ENCODE results near the gene CNGA3.
"Not testable (repeated sequence)": the region's sequence is repeated elsewhere in the genome, so short reads cannot be mapped to it uniquely, and the experiment has no call there.

Gene CNGA3

DNA sequence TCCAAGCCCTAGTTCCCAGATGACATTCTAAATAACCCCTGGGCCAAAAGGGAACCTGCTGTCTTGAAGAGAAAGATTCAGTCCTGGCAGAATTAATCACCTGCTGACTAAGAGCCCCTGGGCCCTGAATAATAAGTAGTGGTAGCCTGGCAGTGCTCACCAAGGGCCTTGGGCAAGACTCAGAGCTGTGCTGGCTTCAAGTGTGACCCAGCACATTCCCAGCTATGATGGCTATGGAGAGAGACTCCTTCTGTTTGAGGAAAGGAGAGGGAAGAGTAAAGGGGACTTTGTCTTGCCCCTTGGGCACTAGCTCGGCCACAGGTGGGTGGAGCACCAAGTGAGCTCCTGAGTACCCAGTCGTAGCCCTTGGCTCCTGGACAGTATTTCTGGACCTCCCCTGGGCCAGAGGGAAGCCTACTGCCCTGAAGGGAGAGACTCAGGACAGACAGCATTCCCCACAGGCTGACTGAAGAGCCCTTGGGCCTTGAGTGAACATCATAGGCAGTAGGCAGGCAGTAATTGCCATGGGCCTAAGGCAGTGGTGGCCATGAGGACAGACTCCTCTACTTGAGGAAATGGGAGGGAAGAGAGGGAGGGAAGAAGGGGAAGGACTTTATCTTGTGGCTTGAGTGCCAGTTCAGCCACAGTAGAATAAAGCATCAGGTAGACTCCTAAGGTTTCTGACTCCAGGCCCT is 58.4 kb downstream of the CNGA3 start:
- no peak for DNase-seq

DNA sequence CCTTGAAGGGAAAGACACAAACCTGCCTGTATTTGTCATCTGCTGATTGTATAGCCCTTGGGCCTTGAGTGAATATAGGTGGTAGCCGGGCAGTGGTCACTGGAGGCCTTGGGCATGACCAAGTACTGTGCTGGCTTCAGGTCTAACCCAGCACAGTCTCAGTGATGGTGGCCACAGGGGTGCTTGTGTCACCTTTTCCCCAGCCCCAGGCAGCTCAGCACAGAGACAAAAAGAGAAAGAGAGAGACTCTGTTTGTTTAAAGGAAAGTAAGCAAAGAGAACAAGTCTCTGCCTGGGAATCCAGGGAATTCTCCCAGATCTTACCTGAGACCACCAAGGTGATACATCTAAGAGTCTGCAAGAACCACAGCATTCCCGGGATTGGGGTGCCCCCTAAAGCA is 59.0 kb downstream of the CNGA3 start:
- no peak for DNase-seq

DNA sequence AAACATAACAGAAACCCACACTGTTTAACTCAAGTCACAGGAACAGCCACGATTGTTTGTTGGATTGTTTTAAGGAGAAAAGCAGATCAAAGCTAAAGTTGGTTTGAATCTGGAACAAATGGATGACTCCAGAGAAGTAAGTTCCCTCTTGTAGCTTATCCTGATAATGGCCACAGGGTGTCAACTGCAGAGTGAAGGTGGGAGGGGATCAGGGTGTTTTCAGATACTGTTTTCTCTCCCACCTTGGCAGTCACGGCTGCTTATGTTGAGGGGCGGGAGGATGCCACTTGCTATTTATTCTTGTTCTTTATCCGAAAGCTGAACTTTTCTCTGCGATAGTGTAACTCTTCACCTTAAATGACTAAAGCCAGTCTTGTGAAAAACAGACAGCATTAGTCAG is 61.9 kb downstream of the CNGA3 start:
- DNase-seq, result no peak

DNA sequence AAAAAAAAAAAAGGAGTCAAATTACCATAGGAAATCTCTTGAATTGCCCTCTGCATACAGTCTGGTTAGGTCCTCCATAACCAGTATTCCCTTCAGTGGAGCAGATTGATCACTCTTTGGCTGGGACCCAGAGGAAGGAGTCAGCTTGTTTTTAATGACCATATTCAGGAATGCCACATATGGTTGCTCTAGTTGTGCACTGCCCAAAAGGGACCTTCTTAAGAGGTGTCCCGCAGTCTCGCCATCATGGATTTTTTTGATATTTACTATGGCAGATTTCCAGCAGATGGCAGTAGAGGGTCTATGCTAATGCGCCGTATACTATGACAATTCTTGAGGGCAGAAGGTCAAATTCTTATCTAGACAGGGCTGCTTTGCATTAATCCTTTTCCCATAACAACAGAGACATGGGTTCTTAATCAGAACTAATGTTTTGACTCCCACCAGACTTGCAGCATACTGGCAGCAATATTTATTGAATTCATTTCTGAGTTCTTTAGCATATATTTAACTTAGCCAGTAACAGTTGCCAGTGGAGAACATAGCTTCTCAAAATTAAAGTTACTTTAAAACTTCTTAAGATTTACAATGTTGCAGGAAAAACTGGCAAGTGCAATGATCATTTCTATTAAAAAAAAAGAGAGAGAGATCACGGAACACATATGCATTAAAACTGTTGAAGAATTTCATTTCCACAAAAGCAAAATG is 66.6 kb downstream of the CNGA3 start:
- DNase-seq, result peak; percentile 0

DNA sequence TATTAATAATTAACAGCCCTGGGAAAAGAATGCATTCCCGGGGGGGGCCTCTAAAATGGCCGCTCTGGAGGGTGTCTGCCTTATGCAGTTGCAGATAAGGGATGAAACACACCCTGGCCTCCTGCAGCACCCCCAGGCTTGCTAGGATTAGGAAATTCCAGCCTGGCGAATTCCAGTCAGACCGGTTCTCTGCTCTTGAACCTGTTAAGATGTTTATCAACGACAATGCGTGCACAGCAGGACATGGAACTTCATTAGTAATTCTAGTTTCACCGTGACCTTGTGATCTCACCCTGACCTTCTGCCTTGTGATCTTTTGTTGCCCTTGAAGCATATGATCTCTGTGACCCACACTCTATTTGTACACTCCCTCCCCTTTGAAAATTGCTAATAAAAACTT is 68.0 kb downstream of the CNGA3 start:
- not testable (repeated sequence) for DNase-seq

DNA sequence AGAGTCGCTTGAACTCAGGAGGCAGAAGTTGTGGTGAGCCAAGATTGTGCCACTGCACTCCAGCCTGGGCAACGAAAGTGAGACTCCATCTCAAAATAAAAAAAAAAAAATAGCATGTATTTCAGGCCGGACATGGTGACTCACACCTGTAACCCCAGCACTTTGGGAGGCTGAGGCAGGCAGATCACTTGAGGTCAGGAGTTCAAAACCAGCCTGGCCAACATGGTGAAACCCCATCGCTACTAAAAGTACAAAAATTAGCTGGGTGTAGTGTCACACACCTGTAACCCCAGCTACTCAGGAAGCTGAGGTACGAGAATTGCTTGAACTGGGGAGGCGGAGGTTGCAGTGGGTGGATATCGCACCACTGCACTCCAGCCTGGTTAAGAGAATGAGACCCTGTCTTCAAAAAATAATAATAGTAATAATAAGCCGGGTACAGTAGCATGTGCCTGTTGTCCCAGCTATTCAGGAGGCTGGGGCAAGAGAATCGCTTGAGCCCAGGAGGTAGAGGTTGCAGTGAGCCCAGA is 69.5 kb downstream of the CNGA3 start:
- not testable (repeated sequence) for DNase-seq

DNA sequence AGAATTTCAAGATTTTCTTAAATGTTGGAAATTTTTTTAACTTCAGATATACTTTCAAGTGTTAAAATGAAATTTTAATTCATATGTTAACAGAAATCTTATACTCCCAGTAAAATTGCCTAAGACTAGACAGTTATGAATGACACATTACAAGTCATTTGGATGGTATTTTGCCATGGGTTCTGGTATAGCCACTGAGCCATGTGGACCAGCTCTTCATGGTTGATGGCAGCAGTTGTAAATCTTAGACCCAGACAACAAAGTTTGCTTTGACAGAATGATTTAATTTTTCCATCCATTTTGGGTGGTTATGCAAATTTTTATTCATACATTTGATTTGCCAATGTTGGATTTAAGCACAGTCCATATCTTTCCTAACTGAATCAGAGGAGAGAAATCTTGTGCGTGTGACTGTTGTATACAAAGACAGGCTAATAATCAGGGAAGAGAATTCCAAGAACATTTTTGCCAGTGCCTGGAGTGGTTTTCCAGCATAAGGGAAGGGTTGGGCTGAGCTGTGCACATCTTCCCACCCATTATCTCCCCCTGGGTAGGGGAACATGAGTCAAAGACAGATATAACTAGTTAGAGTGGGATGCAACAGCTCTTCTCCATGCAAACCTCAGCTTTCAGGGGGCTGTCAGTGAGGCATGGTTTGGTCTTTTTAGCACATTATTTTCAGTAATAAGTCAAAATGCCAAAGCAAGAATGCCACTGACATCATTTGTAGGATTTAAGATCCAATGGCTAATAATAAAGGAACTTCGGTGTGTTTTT is 70.3 kb downstream of the CNGA3 start:
- DNase-seq, result no peak

DNA sequence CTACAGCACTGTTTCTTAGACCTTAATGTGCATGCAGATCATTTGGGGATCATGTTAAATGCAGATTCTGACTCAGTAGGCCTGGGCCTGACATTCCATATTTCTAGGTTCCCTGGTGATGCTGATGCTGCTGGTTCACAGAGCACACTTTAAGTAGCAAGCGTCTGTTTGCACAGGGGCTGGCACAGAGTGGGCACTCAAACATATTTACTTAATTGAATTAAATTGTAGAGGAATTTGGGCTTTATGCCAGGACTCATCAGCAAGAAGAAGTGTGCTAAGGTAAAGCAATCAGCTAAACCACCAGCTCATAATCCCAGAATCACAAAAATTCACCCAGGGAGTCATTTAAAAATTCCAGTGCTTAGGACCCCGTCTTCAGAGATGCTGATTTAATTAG is 73.3 kb downstream of the CNGA3 start:
- DNase-seq, result no peak

DNA sequence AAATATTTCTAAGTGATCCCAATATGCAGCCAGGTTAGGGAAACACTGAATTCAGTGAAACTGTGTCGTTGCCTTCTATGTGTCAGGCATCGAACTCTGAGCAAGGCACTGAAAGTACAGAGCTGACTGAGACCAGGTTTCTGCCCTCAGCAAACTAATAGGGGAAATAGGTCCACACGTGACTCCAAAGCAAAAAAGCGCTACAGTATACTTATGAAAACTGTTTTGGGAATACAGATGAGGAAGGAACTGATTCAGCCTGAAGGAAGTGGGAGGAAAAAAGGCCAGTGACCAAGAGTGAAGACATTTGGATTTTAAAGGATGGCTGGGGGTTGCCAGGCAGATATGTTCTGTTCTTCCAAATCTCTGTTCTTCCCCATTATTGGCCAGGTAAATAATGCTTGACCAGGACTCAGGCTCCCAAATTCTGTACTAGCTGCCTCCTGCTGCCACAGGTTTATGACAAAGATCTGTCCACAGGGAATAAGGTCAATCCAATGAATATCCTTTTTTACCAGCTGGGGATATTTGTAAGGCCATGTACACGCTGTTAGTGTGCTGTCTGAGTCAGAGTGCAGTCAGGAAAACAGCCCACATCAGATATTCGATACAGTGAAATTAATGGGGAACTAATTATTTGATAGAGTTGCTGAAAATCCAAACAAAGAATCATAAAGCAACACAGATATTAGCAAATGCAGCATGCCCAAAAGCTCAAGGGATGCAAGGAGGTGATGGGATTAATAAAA is 73.9 kb downstream of the CNGA3 start:
- no peak for DNase-seq

DNA sequence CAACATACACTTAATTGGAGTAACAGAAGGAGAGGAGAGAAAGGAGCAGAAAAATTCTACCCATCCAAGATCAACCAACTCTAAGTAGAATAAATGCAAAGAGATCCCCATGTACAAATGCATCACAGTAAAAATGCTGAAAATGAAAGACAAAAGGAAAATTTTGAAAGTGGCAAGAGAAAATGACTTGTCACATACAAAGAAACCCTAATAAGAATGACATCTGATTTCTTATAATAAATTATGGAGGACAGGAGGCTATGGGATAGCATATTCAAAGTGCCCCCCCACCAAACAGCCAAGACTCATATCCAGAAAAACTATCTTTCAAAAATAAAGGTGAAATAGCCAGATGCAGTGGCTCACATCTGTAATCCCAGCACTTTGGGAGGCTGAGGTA is 76.2 kb downstream of the CNGA3 start:
- DNase-seq, result no peak

DNA sequence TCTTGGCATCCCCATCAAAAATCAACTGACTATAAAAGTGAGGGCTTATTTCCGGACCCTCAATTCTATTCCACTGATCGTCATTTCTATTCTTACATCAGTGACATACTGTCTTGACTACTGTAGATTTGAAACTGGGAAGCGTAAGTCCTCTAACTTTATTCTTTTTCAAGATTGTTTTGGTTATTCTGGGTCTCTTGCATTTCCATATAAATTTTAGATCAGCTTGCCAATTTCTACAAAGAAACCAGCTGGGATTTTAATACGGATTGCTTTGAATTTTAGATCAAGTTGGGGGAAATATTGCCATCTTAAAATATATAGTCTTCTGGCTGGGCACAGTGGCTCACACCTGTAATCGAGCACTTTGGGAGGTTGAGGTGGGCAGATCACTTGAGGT is 80.5 kb downstream of the CNGA3 start:
- no peak for DNase-seq

DNA sequence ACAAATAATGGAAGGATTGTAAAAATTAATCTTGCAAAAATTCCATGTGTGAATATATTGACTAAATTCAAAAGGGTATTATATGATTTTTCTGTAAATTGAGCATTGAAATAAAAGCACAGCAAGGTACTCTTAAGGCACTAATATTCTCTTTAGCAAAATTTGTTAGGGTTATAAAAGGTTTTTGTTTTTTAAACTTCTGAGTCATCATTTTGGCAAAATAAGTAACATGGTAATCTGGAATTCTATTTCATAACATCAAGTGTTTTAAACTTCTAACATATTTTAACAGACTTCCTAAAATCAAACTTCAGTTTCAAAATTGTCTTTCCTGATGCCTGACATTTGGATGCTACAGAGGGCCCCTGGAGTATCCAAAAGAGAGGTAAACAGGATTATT is 85.9 kb downstream of the CNGA3 start:
- no peak for DNase-seq

DNA sequence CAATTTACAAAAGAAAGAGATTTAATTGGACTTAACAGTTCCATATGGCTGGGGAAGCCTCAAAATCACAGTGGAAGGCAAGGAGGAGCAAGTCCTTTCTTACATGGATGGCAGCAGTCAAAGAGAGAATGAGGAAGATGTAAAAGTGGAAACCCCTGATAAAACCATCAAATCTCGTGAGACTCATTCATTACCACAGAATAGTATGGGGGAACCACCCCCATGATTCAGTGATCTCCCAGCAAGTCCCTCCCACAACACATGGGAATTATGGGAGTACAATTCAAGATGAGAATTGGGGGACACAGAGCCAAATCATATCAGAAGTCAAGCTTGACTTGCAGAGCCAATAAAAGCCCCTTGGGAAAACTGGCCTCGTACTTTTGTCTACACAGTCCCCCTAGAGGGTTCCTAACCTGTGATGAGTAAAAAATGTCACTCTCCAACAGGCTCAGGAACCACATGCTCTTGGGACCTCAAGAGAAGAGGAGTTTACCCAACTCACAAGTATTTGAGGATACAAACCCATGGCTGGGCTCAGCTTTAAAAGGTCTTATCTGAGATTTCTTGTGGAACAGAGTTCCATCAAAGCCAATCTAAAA is 87.2 kb downstream of the CNGA3 start:
- no peak for DNase-seq

DNA sequence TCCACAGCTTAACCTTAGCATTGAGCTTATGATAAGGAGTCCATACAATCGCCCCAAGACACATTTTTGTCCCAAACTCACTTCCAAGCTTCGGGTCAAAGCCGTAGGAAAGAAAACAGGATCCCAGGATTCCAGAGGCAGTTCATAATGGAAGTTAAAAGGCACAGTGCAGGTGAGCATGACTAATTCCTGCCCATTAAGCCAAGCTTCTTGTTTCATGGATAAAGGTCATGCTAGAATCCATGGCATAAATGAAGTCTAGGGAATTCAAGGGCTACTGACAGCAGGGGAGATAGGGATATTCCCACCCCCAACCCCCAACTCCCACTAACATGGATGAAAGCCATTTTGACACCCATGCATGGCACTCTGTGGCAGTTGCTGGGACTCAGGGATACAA is 88.2 kb downstream of the CNGA3 start:
- DNase-seq, result no peak

DNA sequence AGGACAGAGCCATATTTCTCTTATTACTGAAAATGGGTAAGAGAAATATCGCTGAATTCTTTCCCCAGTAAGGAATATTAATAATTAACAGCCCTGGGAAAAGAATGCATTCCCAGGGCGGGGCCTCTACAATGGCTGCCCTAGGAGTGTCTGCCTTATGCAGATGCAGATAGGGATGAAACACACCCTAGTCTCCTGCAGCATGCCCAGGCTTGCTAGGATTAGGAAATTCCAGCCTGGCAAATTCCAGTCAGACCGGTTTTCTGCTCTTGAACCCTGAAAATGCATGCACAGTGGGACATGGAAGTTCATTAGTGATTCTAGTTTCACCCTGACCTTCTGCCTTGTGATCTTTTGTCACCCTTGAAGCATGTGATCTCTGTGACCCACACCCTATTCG is 89.4 kb downstream of the CNGA3 start:
- not testable (repeated sequence) for DNase-seq

DNA sequence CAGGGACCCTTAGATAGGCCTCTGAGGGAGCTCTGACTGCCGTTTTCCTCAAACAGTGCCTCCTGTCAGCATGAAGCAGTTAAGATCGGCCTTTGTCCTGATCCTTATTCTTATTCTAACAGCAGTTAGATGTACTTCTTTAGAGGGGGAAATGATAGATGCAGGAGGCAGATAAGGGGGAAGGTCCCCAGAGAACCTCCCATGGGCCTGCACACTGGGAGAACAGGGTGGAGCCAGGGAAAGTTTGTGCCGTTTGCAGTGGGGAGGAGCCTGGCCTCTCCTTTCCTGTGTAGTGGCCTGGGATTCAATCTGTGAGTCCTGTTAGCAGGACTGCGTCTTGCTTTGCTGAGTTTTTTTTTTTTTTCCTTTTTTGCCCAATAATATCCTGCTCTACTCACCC is 90.5 kb downstream of the CNGA3 start:
- DNase-seq, result no peak

DNA sequence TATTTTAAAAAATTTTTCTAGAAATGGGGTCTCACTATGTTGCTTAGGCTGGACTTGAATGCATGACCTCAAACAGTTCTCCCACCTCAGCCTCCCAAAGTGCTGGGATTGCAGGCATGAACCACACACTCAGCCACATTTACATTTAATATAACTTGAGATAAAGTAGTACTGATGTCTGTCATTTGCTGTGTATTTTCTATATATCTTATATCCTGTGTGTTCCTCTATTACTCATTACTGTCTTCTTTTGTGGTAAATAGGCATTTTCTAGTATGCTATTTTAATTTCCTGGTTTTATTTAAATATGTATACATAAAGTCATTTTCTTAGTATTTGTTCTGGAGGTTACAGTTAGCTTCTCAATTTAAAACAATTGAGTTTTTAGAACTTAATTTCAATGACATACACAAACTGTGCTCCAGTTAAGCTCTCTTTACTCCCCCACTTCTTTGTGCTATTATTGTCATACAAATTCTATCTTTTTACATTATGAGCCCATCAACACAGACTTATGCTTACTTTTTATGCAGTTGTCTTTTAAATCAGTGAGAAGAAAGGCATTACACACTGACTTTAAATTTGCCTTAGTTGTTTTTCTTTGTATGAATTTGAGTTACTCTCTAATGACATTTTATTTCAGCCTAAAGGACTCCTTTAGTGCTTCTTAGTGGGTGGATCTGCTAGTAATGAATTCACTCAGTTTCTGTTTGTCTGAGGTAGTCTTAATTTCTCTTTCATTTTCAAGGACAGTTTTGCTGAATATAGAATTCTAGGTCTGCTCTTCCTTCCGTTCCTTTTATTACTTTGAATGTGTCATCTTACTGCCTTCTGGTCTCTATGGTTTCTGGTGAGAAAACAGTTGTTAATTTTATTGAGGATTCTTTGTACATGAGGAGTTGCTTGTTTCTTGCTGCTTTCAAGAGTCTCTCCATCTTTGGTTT is 92.2 kb downstream of the CNGA3 start:
- no peak for DNase-seq

DNA sequence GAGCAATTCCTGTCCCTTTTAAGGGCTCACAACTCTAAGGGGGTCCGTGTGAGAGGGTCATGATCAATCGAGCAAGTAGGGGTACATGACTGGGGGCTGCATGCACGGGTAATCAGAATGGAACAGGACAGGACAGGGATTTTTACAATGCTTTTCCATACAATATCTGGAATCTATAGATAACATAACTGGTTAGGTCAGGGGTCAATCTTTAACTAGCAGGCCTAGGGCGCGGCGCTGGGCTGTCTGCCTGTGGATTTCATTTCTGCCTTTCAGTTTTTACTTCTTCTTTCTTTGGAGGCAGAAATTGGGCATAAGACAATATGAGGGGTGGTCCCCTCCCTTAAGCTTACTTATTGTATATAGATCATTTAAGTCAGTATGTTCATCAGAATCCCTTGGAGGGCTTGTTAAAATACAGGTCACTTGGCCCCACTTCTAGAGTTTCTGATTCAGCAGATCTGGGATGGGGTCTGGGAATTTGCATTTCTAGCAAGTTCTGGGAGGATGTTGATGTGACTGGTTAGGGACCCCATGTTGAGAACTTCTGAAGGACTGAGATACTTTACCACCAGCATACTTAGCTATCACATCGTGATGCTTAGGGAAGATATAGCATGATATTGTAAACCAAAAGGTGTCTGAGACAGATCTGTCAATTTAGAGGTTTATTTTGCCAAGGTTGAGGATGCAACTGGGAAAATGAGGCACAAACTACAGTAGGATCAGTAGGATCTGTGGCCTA is 95.6 kb downstream of the CNGA3 start:
- DNase-seq, result no peak

DNA sequence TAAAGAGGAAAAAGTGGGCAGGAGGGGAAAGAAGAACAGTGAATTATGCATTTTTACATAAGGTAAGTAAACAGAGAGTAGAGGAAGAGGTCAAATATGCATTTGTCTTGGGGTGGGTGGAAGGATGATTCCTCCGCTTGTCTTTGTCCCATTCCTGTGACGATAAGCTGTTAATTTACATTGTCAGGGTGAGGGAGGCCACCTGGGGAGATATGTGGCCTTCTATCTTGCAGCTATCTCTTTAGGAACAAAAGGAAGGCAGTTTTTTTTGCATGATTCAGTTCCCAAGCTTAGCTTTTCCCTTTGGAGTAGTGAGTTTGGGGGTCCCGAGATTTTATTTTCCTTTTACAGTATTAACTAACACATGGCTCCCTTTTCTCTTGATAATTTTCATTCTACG is 96.2 kb downstream of the CNGA3 start:
- no peak for DNase-seq

DNA sequence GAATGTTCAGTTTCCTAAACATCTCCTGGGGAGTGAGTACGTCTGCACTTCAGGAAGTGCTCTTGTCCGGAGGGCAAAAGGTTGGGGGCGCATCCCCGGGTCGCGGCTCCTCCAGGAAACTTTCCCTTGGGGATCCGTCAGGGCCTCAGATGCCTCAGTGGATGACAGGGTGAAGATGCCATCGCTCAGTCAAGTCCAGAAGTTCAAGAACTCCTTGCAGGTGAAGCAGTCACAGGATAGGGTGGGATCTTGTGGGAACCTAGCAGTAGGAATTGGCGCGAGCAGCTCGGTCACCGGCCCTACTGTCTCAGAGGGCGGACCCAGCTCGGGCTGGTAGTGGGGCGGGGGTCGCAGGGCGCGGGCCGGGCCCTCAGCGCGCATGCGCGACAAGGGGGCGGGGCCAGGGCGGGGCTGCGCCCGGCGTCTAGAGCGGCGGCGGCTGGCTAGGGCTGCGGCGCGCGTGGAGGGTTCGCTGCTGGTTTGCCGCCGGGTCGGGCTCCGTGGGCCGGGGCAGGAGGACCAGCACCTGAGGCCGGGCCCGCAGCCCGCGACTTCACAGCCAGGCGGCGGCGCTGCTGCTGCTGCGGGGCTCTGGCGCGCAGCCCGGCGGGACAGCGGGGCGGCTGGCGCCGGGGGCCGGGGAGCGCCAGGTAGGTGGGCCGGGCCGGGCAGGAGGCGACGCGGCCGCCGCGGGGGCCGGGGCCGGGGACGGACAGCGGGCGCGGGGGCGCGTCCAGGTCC is 98.3 kb downstream of the CNGA3 start, which contains the start of gene INPP4A:
Gene INPP4A (plus strand): TSS at position 423 of the 741 bp plus-strand sequence. CDS start 75,191 bp downstream, outside the sequence.
- DNase-seq, result peak; percentile 21
